Tibial nerve (tissue), 4 donors: Measurements from ENCODE around the gene GMCL2. TPM values are rescaled to one million over a fixed set of nuclear protein-coding genes. Genes with fewer than 3 reads are reported as not detected.

Experiments
- DNase-seq, 2 donors: peaks; one replicate each; pipeline ENCODE4 v3.0.0-alpha.2; 2019; ENCODE audit warnings: low spot score in 2 of 2
- H3K27ac ChIP-seq, 4 donors: fragments of 200-600 bp; sonication (generic) in 3 of 4; one replicate each; pipeline ENCODE4 v1.5.1; 2017 to 2019; ENCODE audit warnings: mild to moderate bottlenecking in 1 of 4
- H3K27me3 ChIP-seq, 2 donors: fragments of 200-600 bp; sonication (generic) in 1 of 2; one replicate each; pipeline versions ENCODE4 v1.5.1 to v1.6.0; 2017 to 2019
- H3K36me3 ChIP-seq, 3 donors: fragments of 200-600 bp; sonication (generic); one replicate each; pipeline ENCODE4 v1.5.1; 2018 to 2019
- H3K4me1 ChIP-seq, 4 donors: fragments of 200-600 bp; sonication (generic) in 3 of 4; one replicate each; pipeline ENCODE4 v1.5.1; 2017 to 2019
- H3K4me3 ChIP-seq, 4 donors: fragments of 200-600 bp; sonication (generic) in 3 of 4; one replicate each; pipeline ENCODE4 v1.5.1; 2017 to 2019; ENCODE audit warnings: mild to moderate bottlenecking in 1 of 4, moderate library complexity in 1 of 4
- H3K9me3 ChIP-seq, 4 donors: fragments of 200-600 bp; sonication (generic) in 3 of 4; one replicate each; pipeline ENCODE4 v1.5.1; 2017 to 2019
- CTCF ChIP-seq, 5 experiments: fragments of 200-600 bp in 3 of 5; fragments of 450-650 bp in 2 of 5; sonication (generic) in 3 of 5; IDR thresholded peaks; one replicate each; pipeline ENCODE4 v1.5.1; 2016 to 2019; ENCODE audit warnings: antibody characterized with exemption in 5 of 5, mild to moderate bottlenecking in 3 of 5, moderate library complexity in 2 of 5
- EP300 ChIP-seq, 2 donors: sonication (generic); formaldehyde crosslinking; IDR thresholded peaks; one replicate each; pipeline ENCODE4 v1.6.1; 2017; ENCODE audit warnings: antibody characterized with exemption in 2 of 2, mild to moderate bottlenecking in 1 of 2
- POLR2A ChIP-seq, 2 donors: fragments of 450-650 bp; IDR thresholded peaks; one replicate each; pipeline ENCODE4 v1.6.1; 2017; ENCODE audit warnings: antibody characterized with exemption in 2 of 2, mild to moderate bottlenecking in 2 of 2, moderate library complexity in 2 of 2
- WGBS, 2 donors: methylation state at CpG; one replicate each; pipeline ENCODE4 v1.1.5; 2018; 5-methylcytosine and 5-hydroxymethylcytosine counted together
- total RNA-seq, 4 donors: library from RNA; depleted of rRNA; stranded (reverse); fragments of >200 nt; gene quantifications; one replicate each; pipeline ENCODE4 v1.1.0, GENCODE V29; 2016

GMCL2 gene
- total RNA-seq, 4 donors from 2014 or later = not detected

- Histone ChIP-seq H3K36me3 (peaks cover 0 to 85% (median 0%) of the 10 kb centered on the region in 3 donors), H3K27ac (peak overlapping the region in 1 of 4 donors; percentile 45), H3K4me3 (no peak overlapping the region), H3K9me3 (peaks cover 0 to 4% (median 0%) of the 10 kb centered on the region in 4 donors), H3K27me3 (no peaks in the 10 kb centered on the region), H3K4me1 (peaks cover 0 to 39% (median 23%) of the 10 kb centered on the region in 4 donors)
- no peak for TF ChIP-seq CTCF (IDR thresholded peaks at IDR 0.05)
- TF ChIP-seq EP300 (IDR thresholded peaks at IDR 0.05) = no peak
- TF ChIP-seq POLR2A (IDR thresholded peaks at IDR 0.05) = no peak
- DNase-seq = no peak
- WGBS, 2 donors = 92 to 94% methylated on average over 3 of the region's 3 CpGs
Measured at GRCh38 chr5:178227929-178228328, 40.8 kb upstream of the GMCL2 start.

GRCh38 chr5:178227138-178227659, 40.0 kb upstream of the GMCL2 start:
- 72 to 95% methylated on average over 4 of the region's 4 CpGs for WGBS, 2 donors
- H3K27ac ChIP-seq = peak overlapping the region in 1 of 4 donors; percentile 45
- H3K9me3 ChIP-seq = peaks cover 0 to 4% (median 0%) of the 10 kb centered on the region in 4 donors
- DNase-seq = no peak
- TF ChIP-seq POLR2A (IDR thresholded peaks at IDR 0.05) = no peak
- no peak for TF ChIP-seq EP300 (IDR thresholded peaks at IDR 0.05)
- no peak for TF ChIP-seq CTCF (IDR thresholded peaks at IDR 0.05)
- peaks cover 0 to 36% (median 22%) of the 10 kb centered on the region in 4 donors for H3K4me1 ChIP-seq
- H3K27me3 ChIP-seq = no peaks in the 10 kb centered on the region
- peaks cover 0 to 93% (median 0%) of the 10 kb centered on the region in 3 donors for H3K36me3 ChIP-seq
- no peak overlapping the region for H3K4me3 ChIP-seq

- Histone ChIP-seq H3K9me3 (peaks cover 0 to 4% (median 0%) of the 10 kb centered on the region in 4 donors), H3K4me3 (no peak overlapping the region), H3K27ac (peak overlapping the region in 1 of 4 donors; percentile 53), H3K27me3 (no peaks in the 10 kb centered on the region), H3K4me1 (peaks cover 0 to 18% (median 5%) of the 10 kb centered on the region in 4 donors), H3K36me3 (peaks cover 0 to 100% (median 6%) of the 10 kb centered on the region in 3 donors)
- TF ChIP-seq CTCF (IDR thresholded peaks at IDR 0.05) (no peak), EP300 (IDR thresholded peaks at IDR 0.05) (no peak), POLR2A (IDR thresholded peaks at IDR 0.05) (no peak)
- DNase-seq = no peak
- WGBS, 2 donors = 73 to 88% methylated on average over 4 to 6 of the region's 6 CpGs
Measured at GRCh38 chr5:178225174-178225573, 38.0 kb upstream of the GMCL2 start.

- H3K36me3 ChIP-seq = peaks cover 0 to 100% (median 6%) of the 10 kb centered on the region in 3 donors
Measured at GRCh38 chr5:178224403-178224802, 37.2 kb upstream of the GMCL2 start.

More at GRCh38 chr5:178224403-178224802, 37.2 kb upstream of the GMCL2 start:
- no peak for DNase-seq
- Histone ChIP-seq H3K4me3 (no peak overlapping the region), H3K9me3 (peaks cover 0 to 4% (median 0%) of the 10 kb centered on the region in 4 donors), H3K27ac (no peak overlapping the region), H3K4me1 (peaks cover 0 to 11% (median 0%) of the 10 kb centered on the region in 4 donors), H3K27me3 (no peaks in the 10 kb centered on the region)
- TF ChIP-seq EP300 (IDR thresholded peaks at IDR 0.05) = no peak
- TF ChIP-seq CTCF (IDR thresholded peaks at IDR 0.05) = no peak
- no peak for TF ChIP-seq POLR2A (IDR thresholded peaks at IDR 0.05)
- WGBS, 2 donors = 86 to 92% methylated on average over 15 to 17 of the region's 17 CpGs
